Panc1 (cell line): ENCODE measurements around the gene EXOC7. TPM values are rescaled to one million over a fixed set of nuclear protein-coding genes. Genes with fewer than 3 reads are reported as not detected.

Source experiments
- ATAC-seq: fragments of 200-7000 bp; cut with Tn5 transposase; 2 replicates; pipeline ENCODE4 v1.9.1; 2020; ENCODE audit warnings: mild to moderate bottlenecking, moderate library complexity
- BruUV-seq: library from RNA; stranded (reverse); fragments of 400-500 nt; replicated peaks from 2 replicates; lab custom pipeline; 2021; lab: Mats Ljungman, UMichigan
- CTCF ChIA-PET: fragments of 300-600 bp; sonication (Branson Sonifier 250); formaldehyde crosslinking; loops from one replicate; lab custom pipeline; 2022; ENCODE audit warnings: antibody characterized with exemption; lab: Charles Lee
- POLR2A ChIA-PET: fragments of 300-600 bp; sonication (Branson Sonifier 250); formaldehyde crosslinking; loops from one replicate; lab custom pipeline; 2022; ENCODE audit warnings: antibody characterized with exemption; lab: Charles Lee
- DNase-seq: peaks from one replicate; pipeline ENCODE4 v3.0.0-alpha.2; 2010; ENCODE audit warnings: low read depth, low spot score
- H3K27ac ChIP-seq: 2 replicates; pipeline ENCODE4 v1.5.1; 2011; ENCODE audit warnings: mild to moderate bottlenecking, low read length, inconsistent platforms
- H3K27me3 ChIP-seq: fragments of 200-500 bp; sonication (Bioruptor generic); 2 replicates; pipeline ENCODE4 v1.6.0; 2014; ENCODE audit warnings: low read length, inconsistent platforms; ENCODE audit not compliant: control insufficient read depth, insufficient read depth
- H3K36me3 ChIP-seq: fragments of 200-500 bp; sonication (Bioruptor generic); 2 replicates; pipeline ENCODE4 v1.5.1; 2014; ENCODE audit warnings: inconsistent platforms, mild to moderate bottlenecking, low read length, moderate library complexity; ENCODE audit not compliant: control insufficient read depth, insufficient read depth
- H3K4me1 ChIP-seq: 2 replicates; pipeline ENCODE4 v1.5.1; 2011; ENCODE audit warnings: inconsistent platforms, mild to moderate bottlenecking, low read length, moderate library complexity; ENCODE audit not compliant: control insufficient read depth, insufficient read depth
- H3K4me3 ChIP-seq, 2 experiments: 2 replicates each; pipeline ENCODE4 v1.5.1; 2011 to 2012; ENCODE audit warnings: low read depth in 2 of 2, low read length in 2 of 2, mild to moderate bottlenecking in 2 of 2, inconsistent platforms in 1 of 2, moderate library complexity in 1 of 2
- H3K9me3 ChIP-seq: fragments of 200-500 bp; sonication (Bioruptor generic); 2 replicates; pipeline ENCODE4 v1.5.1; 2014; ENCODE audit warnings: low read depth, mild to moderate bottlenecking, inconsistent platforms, low read length, moderate library complexity; ENCODE audit not compliant: control insufficient read depth, insufficient read depth
- CTCF ChIP-seq: fragments of 450-650 bp; IDR thresholded peaks from 2 replicates; pipeline ENCODE4 v1.5.1; 2017; ENCODE audit warnings: mild to moderate bottlenecking
- POLR2AphosphoS5 ChIP-seq: IDR thresholded peaks from 2 replicates; pipeline ENCODE4 v1.6.1; 2012; ENCODE audit warnings: mild to moderate bottlenecking, low read depth, low read length, moderate library complexity
- REST ChIP-seq, 2 experiments: IDR thresholded peaks; 2 replicates each; pipeline ENCODE4 v1.6.1; 2011 to 2012; ENCODE audit warnings: low read depth in 2 of 2, control low read depth in 1 of 2, low read length in 1 of 2, mild to moderate bottlenecking in 1 of 2, moderate library complexity in 1 of 2; ENCODE audit not compliant: insufficient read depth in 1 of 2
- SIN3A ChIP-seq: IDR thresholded peaks from 2 replicates; pipeline ENCODE4 v1.6.1; 2012; ENCODE audit warnings: low read depth, mild to moderate bottlenecking, low read length, moderate library complexity, borderline replicate concordance; ENCODE audit not compliant: insufficient read depth
- TCF7L2 ChIP-seq: IDR thresholded peaks from 2 replicates; pipeline ENCODE4 v1.6.1; 2011; ENCODE audit warnings: mild to moderate bottlenecking, low read depth, low read length, inconsistent platforms
- in situ Hi-C: cut with HindIII; loops from 2 replicates; pipeline ENCODE4 v1.10.0; 2016; ENCODE audit warnings: low sequenced_read_pairs, low pct_unique_long_range_greater_than_20kb
- intact Hi-C: fragments of 100-400 bp; cut with micrococcal nuclease; formaldehyde crosslinking; loops from one replicate; pipeline ENCODE4 v1.10.0; 2022; ENCODE audit not compliant: unreplicated experiment
- total RNA-seq: library from RNA; stranded (reverse); gene quantifications from one replicate; pipeline ENCODE4 v1.2.1, GENCODE V29; 2021; ENCODE audit not compliant: unreplicated experiment

Gene EXOC7
- total RNA-seq, 1 experiment from 2014 or later, result 190 TPM

- intact Hi-C loops, result no loop called here
- Histone ChIP-seq H3K9me3 (no peaks in the 10 kb centered on the region), H3K27ac (no peak overlapping the region), H3K4me3 (no peak overlapping the region), H3K36me3 (peaks cover 3% of the 10 kb centered on the region; the same call in 1 of the 2 replicates), H3K4me1 (no peaks in the 10 kb centered on the region), H3K27me3 (no peaks in the 10 kb centered on the region)
- CTCF ChIA-PET, result no interaction called here
- in situ Hi-C loops, result no loop called here
- BruUV-seq, result no TSS peak
- no peak for DNase-seq
- ATAC-seq, result peak; percentile 61
- POLR2A ChIA-PET, result no interaction called here
- no peak for TF ChIP-seq CTCF
- no peak for TF ChIP-seq SIN3A
- TF ChIP-seq REST (IDR thresholded peaks at IDR 0.05; ENCODE audit: insufficient read depth in 1 of 2, low read depth in 2 of 2, low read length in 1 of 2), result no peak
- TF ChIP-seq TCF7L2, result no peak
- TF ChIP-seq POLR2AphosphoS5, result no peak
Measured at GRCh38 chr17:76088041-76088867, 15.3 kb downstream of the EXOC7 start.

- no peaks in the 10 kb centered on the region for H3K9me3 ChIP-seq
- TF ChIP-seq TCF7L2 (no peak), POLR2AphosphoS5 (peak; percentile 5; the same call in 1 of the 2 replicates)
- no peak overlapping the region for H3K27ac ChIP-seq
- ChIA-PET POLR2A (no interaction called here), CTCF (no interaction called here)
- DNase-seq (no peak), ATAC-seq (no peak)
- no peaks in the 10 kb centered on the region for H3K27me3 ChIP-seq
- no peak overlapping the region for H3K4me3 ChIP-seq
- BruUV-seq, result no TSS peak
- in situ Hi-C loops (no loop called here), intact Hi-C loops (no loop called here)
- H3K4me1 ChIP-seq, result no peaks in the 10 kb centered on the region
- H3K36me3 ChIP-seq, result peaks cover 3% of the 10 kb centered on the region; the same call in 1 of the 2 replicates
Measured at GRCh38 chr17:76087531-76087930, 16.1 kb downstream of the EXOC7 start.

- ATAC-seq (no peak), DNase-seq (no peak)
- Histone ChIP-seq H3K27ac (no peak overlapping the region), H3K36me3 (peaks cover 3% of the 10 kb centered on the region; the same call in 1 of the 2 replicates), H3K9me3 (no peaks in the 10 kb centered on the region), H3K4me3 (no peak overlapping the region), H3K4me1 (no peaks in the 10 kb centered on the region), H3K27me3 (no peaks in the 10 kb centered on the region)
- ChIA-PET POLR2A (interaction anchor here (0.9 kb wide), 1 partner anchor 9 kb away, joined by 4 read pairs; no protein-coding TSS in a partner anchor), CTCF (no interaction called here)
- in situ Hi-C loops (no loop called here), intact Hi-C loops (no loop called here)
- TF ChIP-seq REST (IDR thresholded peaks at IDR 0.05; ENCODE audit: insufficient read depth in 1 of 2, low read depth in 2 of 2, low read length in 1 of 2), result no peak
- TF ChIP-seq TCF7L2, result no peak
- no peak for TF ChIP-seq CTCF
- no peak for TF ChIP-seq SIN3A
- no peak for TF ChIP-seq POLR2AphosphoS5
- BruUV-seq, result no TSS peak
Measured at GRCh38 chr17:76086384-76086783, 17.2 kb downstream of the EXOC7 start.
